ENCODE data around the gene KRTAP5-4.
A peak's percentile ranks its signal among the peaks of the same experiment; 100 is the strongest.

KRTAP5-4 gene

GRCh38 chr11:1644601-1645356 is 22.8 kb upstream of the KRTAP5-4 start:
- H4K20me1 ChIP-seq, result no peaks in the 10 kb centered on the region; the same call in 1 of the 2 replicates
- H3K4me1 ChIP-seq, result peaks cover 12% of the 10 kb centered on the region
- H3K9me3 ChIP-seq, result no peaks in the 10 kb centered on the region
- H3K9ac ChIP-seq, result no peak overlapping the region
- peaks cover 17% of the 10 kb centered on the region; the same call in 1 of the 2 replicates for H3K27me3 ChIP-seq
- no peak for TF ChIP-seq Cebpa-rat (IDR thresholded peaks at IDR 0.05)
- H3K4me3 ChIP-seq, result no peak overlapping the region
- H3K36me3 ChIP-seq, result no peaks in the 10 kb centered on the region
- H3K4me2 ChIP-seq, result peak overlapping the region; percentile 52
- no peak overlapping the region for H3K27ac ChIP-seq

- TF ChIP-seq Cebpa-rat (IDR thresholded peaks at IDR 0.05), result no peak
- no peak overlapping the region for H3K27ac ChIP-seq
These were observed 21.3 kb upstream of the KRTAP5-4 start for GRCh38 chr11:1643146-1643690.

GRCh38 chr11:1642288-1643145 is 20.6 kb upstream of the KRTAP5-4 start:
- Histone ChIP-seq H4K20me1 (no peaks in the 10 kb centered on the region; the same call in 1 of the 2 replicates), H3K9me3 (no peaks in the 10 kb centered on the region), H3K4me1 (peaks cover 12% of the 10 kb centered on the region), H3K9ac (no peak overlapping the region), H3K4me3 (no peak overlapping the region), H3K27me3 (peaks cover 17% of the 10 kb centered on the region; the same call in 1 of the 2 replicates), H3K36me3 (no peaks in the 10 kb centered on the region), H3K27ac (no peak overlapping the region), H3K4me2 (no peak overlapping the region)
- no peak for TF ChIP-seq Cebpa-rat (IDR thresholded peaks at IDR 0.05)

More at GRCh38 chr11:1643146-1643690, 21.3 kb upstream of the KRTAP5-4 start:
- Histone ChIP-seq H3K4me3 (no peak overlapping the region), H4K20me1 (no peaks in the 10 kb centered on the region; the same call in 1 of the 2 replicates), H3K36me3 (no peaks in the 10 kb centered on the region), H3K27me3 (peaks cover 17% of the 10 kb centered on the region; the same call in 1 of the 2 replicates), H3K4me1 (peaks cover 12% of the 10 kb centered on the region), H3K9me3 (no peaks in the 10 kb centered on the region), H3K4me2 (no peak overlapping the region), H3K9ac (no peak overlapping the region)

- no peak overlapping the region for H3K9ac ChIP-seq
- no peak overlapping the region for H3K4me3 ChIP-seq
- H3K9me3 ChIP-seq, result no peaks in the 10 kb centered on the region
- no peak overlapping the region for H3K27ac ChIP-seq
- H3K27me3 ChIP-seq, result peaks cover 17% of the 10 kb centered on the region; the same call in 1 of the 2 replicates
- H3K36me3 ChIP-seq, result no peaks in the 10 kb centered on the region
- H4K20me1 ChIP-seq, result no peaks in the 10 kb centered on the region; the same call in 1 of the 2 replicates
- no peak for TF ChIP-seq Cebpa-rat (IDR thresholded peaks at IDR 0.05)
- H3K4me2 ChIP-seq, result no peak overlapping the region
- H3K4me1 ChIP-seq, result peaks cover 12% of the 10 kb centered on the region
These were observed 19.2 kb upstream of the KRTAP5-4 start for GRCh38 chr11:1641096-1641495.

GRCh38 chr11:1640076-1640946 is 18.4 kb upstream of the KRTAP5-4 start:
- no peak overlapping the region for H3K27ac ChIP-seq
- TF ChIP-seq Cebpa-rat (IDR thresholded peaks at IDR 0.05), result no peak
- peaks cover 14% of the 10 kb centered on the region; the same call in 1 of the 2 replicates for H3K27me3 ChIP-seq
- H3K4me1 ChIP-seq, result peaks cover 7% of the 10 kb centered on the region
- H3K9ac ChIP-seq, result no peak overlapping the region
- no peak overlapping the region for H3K4me3 ChIP-seq
- no peaks in the 10 kb centered on the region for H3K9me3 ChIP-seq
- no peak overlapping the region for H3K4me2 ChIP-seq
- H4K20me1 ChIP-seq, result no peaks in the 10 kb centered on the region; the same call in 1 of the 2 replicates
- no peaks in the 10 kb centered on the region for H3K36me3 ChIP-seq

- H3K27ac ChIP-seq, result no peak overlapping the region
- H3K36me3 ChIP-seq, result no peaks in the 10 kb centered on the region
- H3K4me1 ChIP-seq, result peaks cover under 1% of the 10 kb centered on the region; the same call in 1 of the 2 replicates
- no peaks in the 10 kb centered on the region; the same call in 1 of the 2 replicates for H4K20me1 ChIP-seq
- no peaks in the 10 kb centered on the region for H3K9me3 ChIP-seq
- no peak overlapping the region for H3K4me2 ChIP-seq
- no peak for TF ChIP-seq Cebpa-rat (IDR thresholded peaks at IDR 0.05)
- peaks cover 12% of the 10 kb centered on the region; the same call in 1 of the 2 replicates for H3K27me3 ChIP-seq
- H3K9ac ChIP-seq, result no peak overlapping the region
- no peak overlapping the region for H3K4me3 ChIP-seq
These were observed 17.7 kb upstream of the KRTAP5-4 start for GRCh38 chr11:1639666-1640065.

GRCh38 chr11:1639102-1639620 is 17.2 kb upstream of the KRTAP5-4 start:
- Histone ChIP-seq H3K4me2 (no peak overlapping the region), H3K9me3 (no peaks in the 10 kb centered on the region), H3K36me3 (no peaks in the 10 kb centered on the region), H3K4me3 (no peak overlapping the region), H3K27me3 (peaks cover 12% of the 10 kb centered on the region; the same call in 1 of the 2 replicates), H3K27ac (no peak overlapping the region), H3K4me1 (no peaks in the 10 kb centered on the region), H4K20me1 (no peaks in the 10 kb centered on the region; the same call in 1 of the 2 replicates), H3K9ac (no peak overlapping the region)
- TF ChIP-seq Cebpa-rat (IDR thresholded peaks at IDR 0.05), result no peak

GRCh38 chr11:1638344-1638743 is 16.4 kb upstream of the KRTAP5-4 start:
- no peak overlapping the region for H3K27ac ChIP-seq
- no peak for TF ChIP-seq Cebpa-rat (IDR thresholded peaks at IDR 0.05)
- H3K4me3 ChIP-seq, result no peak overlapping the region
- no peaks in the 10 kb centered on the region for H3K36me3 ChIP-seq
- H3K9ac ChIP-seq, result no peak overlapping the region
- H3K27me3 ChIP-seq, result peaks cover 12% of the 10 kb centered on the region; the same call in 1 of the 2 replicates
- no peak overlapping the region for H3K4me2 ChIP-seq
- no peaks in the 10 kb centered on the region for H3K4me1 ChIP-seq
- H3K9me3 ChIP-seq, result no peaks in the 10 kb centered on the region
- H4K20me1 ChIP-seq, result no peaks in the 10 kb centered on the region; the same call in 1 of the 2 replicates
